HL-60/S4 treated with retinoic acid at 250 ng/mL for 4 days and 3 days (cell line): Measurements from ENCODE around the gene NR1H2.
"Not testable (repeated sequence)": the region's sequence is repeated elsewhere in the genome, so short reads cannot be mapped to it uniquely, and the experiment has no call there.

Experiments used
- in situ Hi-C: fragments of 300-500 bp; cut with MboI; formaldehyde crosslinking; loops from 2 replicates; pipeline ENCODE4 v1.7.0; 2022; ENCODE audit warnings: low sequenced_read_pairs

Gene NR1H2

GRCh38 chr19:50377517-50377916 lies 1.3 kb downstream of the NR1H2 start:
- in situ Hi-C loops: no loop called here

GRCh38 chr19:50378169-50378862 lies 2.1 kb downstream of the NR1H2 start:
- in situ Hi-C loops: no loop called here

- in situ Hi-C loops: no loop called here
These were observed 2.6 kb downstream of the NR1H2 start for GRCh38 chr19:50378863-50379236.

- in situ Hi-C loops: no loop called here
These were observed 3.3 kb downstream of the NR1H2 start for GRCh38 chr19:50379602-50380001.

- in situ Hi-C loops: no loop called here
These were observed 3.9 kb downstream of the NR1H2 start for GRCh38 chr19:50380137-50380536.

GRCh38 chr19:50380751-50381151 lies 4.5 kb downstream of the NR1H2 start:
- in situ Hi-C loops: no loop called here

GRCh38 chr19:50381881-50382729 lies 5.8 kb downstream of the NR1H2 start:
- in situ Hi-C loops: no loop called here

GRCh38 chr19:50383001-50383851 lies 7.0 kb downstream of the NR1H2 start:
- in situ Hi-C loops: no loop called here

GRCh38 chr19:50383852-50384684 lies 7.8 kb downstream of the NR1H2 start, which contains the start of gene POLD1:
Gene POLD1 (plus strand): TSS chr19:50384347. CDS start chr19:50398852, 14,505 bp downstream.
- in situ Hi-C loops: no loop called here

- in situ Hi-C loops: no loop called here
These were observed 8.7 kb downstream of the NR1H2 start for GRCh38 chr19:50384685-50385535.

- in situ Hi-C loops: no loop called here
These were observed 11.1 kb downstream of the NR1H2 start for GRCh38 chr19:50387176-50387867.

GRCh38 chr19:50387868-50388245 lies 11.6 kb downstream of the NR1H2 start:
- in situ Hi-C loops: no loop called here

GRCh38 chr19:50390295-50390694 lies 14.0 kb downstream of the NR1H2 start:
- in situ Hi-C loops: not testable (repeated sequence)

GRCh38 chr19:50390952-50391351 lies 14.7 kb downstream of the NR1H2 start:
- in situ Hi-C loops: not testable (repeated sequence)

GRCh38 chr19:50392759-50393158 lies 16.5 kb downstream of the NR1H2 start:
- in situ Hi-C loops: no loop called here

- in situ Hi-C loops: no loop called here
These were observed 17.3 kb downstream of the NR1H2 start for GRCh38 chr19:50393589-50393988.

- in situ Hi-C loops: no loop called here
These were observed 17.8 kb downstream of the NR1H2 start for GRCh38 chr19:50394017-50394416.

GRCh38 chr19:50398675-50399367 lies 22.6 kb downstream of the NR1H2 start:
- in situ Hi-C loops: no loop called here
